K562 (cell line): ENCODE data around the gene B4GALT5. TPM values are rescaled to one million over a fixed set of nuclear protein-coding genes. Genes with fewer than 3 reads are reported as not detected.

ENCODE experiments used
- CBX5 ChIP-seq: IDR thresholded peaks from 2 replicates; pipeline ENCODE4 v1.6.1; 2014; ENCODE audit warnings: low read depth, borderline replicate concordance
- CUX1 ChIP-seq: fragments of 200-800 bp; sonication (Bioruptor generic); IDR thresholded peaks from 2 replicates; pipeline ENCODE4 v1.6.1; 2016; ENCODE audit warnings: missing genetic modification characterization, missing compliant biosample characterization
- DEAF1 ChIP-seq: fragments of 450-650 bp; formaldehyde crosslinking; IDR thresholded peaks from 2 replicates; pipeline ENCODE4 v1.4.0; 2020; ENCODE audit warnings: mild to moderate bottlenecking, moderate library complexity
- FUS ChIP-seq: fragments of 200-400 bp; formaldehyde crosslinking; optimal IDR thresholded peaks from 2 replicates; pipeline ENCODE3; 2017; ENCODE audit warnings: low read depth, low read length
- GABPB1 ChIP-seq: sonication (generic); formaldehyde crosslinking; IDR thresholded peaks from 2 replicates; pipeline ENCODE4 v1.8.0; 2022; ENCODE audit warnings: mild to moderate bottlenecking, missing genetic modification reagents
- HLTF ChIP-seq: fragments of 450-650 bp; IDR thresholded peaks from 2 replicates; pipeline ENCODE4 v1.6.1; 2016
- KLF16 ChIP-seq: IDR thresholded peaks from 2 replicates; pipeline ENCODE4 v1.6.1; 2016; ENCODE audit warnings: antibody characterized with exemption
- OTX1 ChIP-seq: fragments of 450-650 bp; formaldehyde crosslinking; IDR thresholded peaks from 2 replicates; pipeline ENCODE4 v1.4.0; 2022; ENCODE audit warnings: mild to moderate bottlenecking
- PBX2 ChIP-seq, 2 experiments: IDR thresholded peaks in 1 of 2; conservative IDR thresholded peaks in 1 of 2; 2 replicates each; pipeline ENCODE4 v1.6.1; 2016; ENCODE audit warnings: low read depth in 2 of 2, mild to moderate bottlenecking in 1 of 2, missing compliant biosample characterization in 1 of 2, missing genetic modification characterization in 1 of 2, moderate library complexity in 1 of 2
- PML ChIP-seq: IDR thresholded peaks from 2 replicates; pipeline ENCODE4 v1.6.1; 2012; ENCODE audit warnings: low read length, inconsistent platforms
- RBM25 ChIP-seq: fragments of 200-400 bp; formaldehyde crosslinking; IDR thresholded peaks from 2 replicates; pipeline ENCODE4 v1.6.1; 2018; ENCODE audit warnings: low read length, low read depth, moderate library complexity; ENCODE audit not compliant: severe bottlenecking
- SAFB2 ChIP-seq: fragments of 200-400 bp; formaldehyde crosslinking; IDR thresholded peaks from 2 replicates; pipeline ENCODE4 v1.6.1; 2018; ENCODE audit warnings: borderline replicate concordance, low read length, low read depth, moderate library complexity; ENCODE audit not compliant: severe bottlenecking
- SMARCB1 ChIP-seq: IDR thresholded peaks from 2 replicates; pipeline ENCODE4 v1.6.1; 2011; ENCODE audit warnings: improper control_type of control experiment, low read depth; ENCODE audit not compliant: insufficient read length
- XRCC3 ChIP-seq: fragments of 450-650 bp; IDR thresholded peaks from 2 replicates; pipeline ENCODE4 v1.6.1; 2017; ENCODE audit warnings: mild to moderate bottlenecking, moderate library complexity
- ZC3H8 ChIP-seq: fragments of 450-650 bp; IDR thresholded peaks from 2 replicates; pipeline ENCODE4 v1.6.1; 2017
- ZKSCAN3 ChIP-seq: fragments of 250-450 bp; sonication (Bioruptor Pico); IDR thresholded peaks from 2 replicates; pipeline ENCODE4 v1.4.0; 2020
- ZNF133 ChIP-seq: fragments of 250-450 bp; sonication (Bioruptor Pico); IDR thresholded peaks from 2 replicates; pipeline ENCODE4 v1.4.0; 2020; ENCODE audit warnings: mild to moderate bottlenecking
- ZNF699 ChIP-seq: fragments of 250-450 bp; sonication (Bioruptor Pico); IDR thresholded peaks from 2 replicates; pipeline ENCODE4 v1.8.0; 2021; ENCODE audit warnings: mild to moderate bottlenecking, moderate library complexity; ENCODE audit not compliant: insufficient replicate concordance
- polyA plus RNA-seq, 8 experiments: library from polyadenylated mRNA; depleted of rRNA in 4 of 8; stranded (reverse) in 5 of 8; unstranded in 3 of 8; fragments of >200 nt; fragmentation: Nextera tagmentation in 2 of 8; fragmentation: Illumina TruSeq in 1 of 8; extraction: Ambion mirVana in 2 of 8; extraction: Trizol in 1 of 8; gene quantifications; 2 replicates each; pipeline versions ENCODE4 v1.2.1 to v1.2.3, GENCODE V29; 2011 to 2014; ENCODE audit warnings: inconsistent platforms in 1 of 8, missing spikeins in 1 of 8
- total RNA-seq, 7 experiments: library from RNA; depleted of rRNA in 6 of 7; stranded (reverse); fragments of >200 nt in 6 of 7; fragmentation: Illumina TruSeq in 2 of 7; extraction: Trizol in 2 of 7; gene quantifications; 2 replicates each; pipeline versions ENCODE4 v1.2.1 to v1.2.3, GENCODE V29; 2011 to 2021; ENCODE audit warnings: low replicate concordance in 1 of 7

The B4GALT5 gene
- total and polyA plus RNA-seq, 9 of the 15 experiments (the other 6 are each of a cell fraction or from before 2014, with no cell fraction given) = 8.5 to 32.6 (median 23.4) TPM

- TF ChIP-seq CUX1 (CRISPR knock-in tag) (no peak), SAFB2 (no peak), OTX1 (no peak), SMARCB1 (no peak), ZKSCAN3 (CRISPR knock-in tag) (no peak), PML (no peak), PBX2 (CRISPR knock-in tag; IDR thresholded peaks at IDR 0.05; ENCODE audit: low read depth) (no peak), PBX2 (tag; conservative IDR thresholded peaks at IDR 0.05; ENCODE audit: low read depth) (no peak), HLTF (peak; percentile 46; the same call in 1 of the 2 replicates), KLF16 (peak; percentile 21; the same call in 1 of the 2 replicates), ZNF699 (CRISPR knock-in tag) (no peak), CBX5 (no peak), FUS (no peak), DEAF1 (CRISPR knock-in tag) (peak; percentile 98), ZNF133 (CRISPR knock-in tag) (no peak), GABPB1 (CRISPR knock-in tag) (peak; percentile 90), ZC3H8 (no peak), RBM25 (no peak), XRCC3 (no peak)
Observed at GRCh38 chr20:49610691-49611538, 102.8 kb downstream of the B4GALT5 start (continued).
